ENCODE measurements around the gene FLT4.

FLT4 gene

GRCh38 chr5:180590543-180591310, 58.7 kb downstream of the FLT4 start:
- no peak for DNase-seq (ENCODE audit: low read depth)

DNA sequence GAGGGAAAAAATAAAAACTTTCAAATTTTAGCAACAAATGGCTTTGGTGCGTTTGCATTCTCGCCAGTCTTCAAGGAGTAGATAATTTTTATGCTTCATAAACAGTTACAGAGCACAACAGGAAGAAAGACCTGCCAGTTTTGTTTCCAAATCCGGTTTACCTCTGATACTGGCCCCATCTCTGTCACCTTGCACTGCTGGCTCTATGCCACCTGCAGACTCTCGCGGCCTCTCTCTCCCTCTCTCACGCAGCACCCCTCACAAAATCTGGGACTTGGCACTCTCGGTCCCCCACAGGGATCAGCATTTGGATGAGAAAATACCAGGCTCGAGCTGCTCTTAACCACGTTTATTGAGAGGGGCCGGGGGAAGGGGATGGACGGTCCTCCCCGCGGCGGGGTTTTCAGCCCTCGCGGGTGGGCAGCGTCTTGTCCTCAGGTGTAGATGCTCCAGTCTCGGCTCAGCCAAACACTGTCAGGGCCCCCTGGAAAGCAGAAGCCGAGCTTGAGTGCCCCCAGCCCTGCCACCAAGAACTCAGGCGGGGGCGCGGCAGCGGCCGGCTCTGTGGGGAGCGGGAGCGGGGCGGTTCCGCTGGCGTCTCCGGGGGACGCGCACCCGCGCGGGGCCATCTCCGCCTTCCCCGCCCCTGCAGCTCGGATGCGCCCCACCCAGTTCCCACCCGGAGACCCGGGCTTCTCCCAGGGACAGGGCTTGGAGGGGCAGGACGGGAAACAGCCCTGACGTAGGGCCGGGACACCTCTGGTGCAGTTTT, 59.4 kb downstream of the FLT4 start:
- no peak for DNase-seq (ENCODE audit: low read depth)

- DNase-seq (ENCODE audit: low read depth), result no peak
These were observed 62.5 kb downstream of the FLT4 start for GRCh38 chr5:180586870-180587269.

DNA sequence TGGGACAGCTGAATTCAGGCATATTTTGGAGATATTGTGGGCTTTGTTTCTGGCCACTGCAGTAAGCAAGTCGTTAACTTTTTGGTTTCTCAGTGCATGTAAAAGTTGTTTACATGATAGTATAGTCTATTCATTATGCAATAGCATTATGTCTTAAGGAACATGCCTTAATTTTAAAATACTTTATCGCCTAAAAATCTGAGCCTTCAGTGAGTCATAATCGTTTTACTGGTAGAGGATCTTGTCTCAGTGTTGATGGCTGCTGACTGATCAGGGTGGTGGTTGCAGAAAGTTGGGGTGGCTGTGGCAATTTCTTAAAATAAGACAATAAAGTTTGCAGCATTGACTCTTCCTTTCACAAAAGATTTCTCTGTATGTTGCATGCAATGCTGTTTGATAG, 63.2 kb downstream of the FLT4 start:
- DNase-seq (ENCODE audit: low read depth), result no peak

- no peak for DNase-seq (ENCODE audit: low read depth)
These were observed 65.7 kb downstream of the FLT4 start for GRCh38 chr5:180583738-180584137.

GRCh38 chr5:180580681-180581080, 68.7 kb downstream of the FLT4 start:
- DNase-seq (ENCODE audit: low read depth), result no peak

GRCh38 chr5:180575571-180575970, 73.8 kb downstream of the FLT4 start:
- DNase-seq (ENCODE audit: low read depth), result no peak

DNA sequence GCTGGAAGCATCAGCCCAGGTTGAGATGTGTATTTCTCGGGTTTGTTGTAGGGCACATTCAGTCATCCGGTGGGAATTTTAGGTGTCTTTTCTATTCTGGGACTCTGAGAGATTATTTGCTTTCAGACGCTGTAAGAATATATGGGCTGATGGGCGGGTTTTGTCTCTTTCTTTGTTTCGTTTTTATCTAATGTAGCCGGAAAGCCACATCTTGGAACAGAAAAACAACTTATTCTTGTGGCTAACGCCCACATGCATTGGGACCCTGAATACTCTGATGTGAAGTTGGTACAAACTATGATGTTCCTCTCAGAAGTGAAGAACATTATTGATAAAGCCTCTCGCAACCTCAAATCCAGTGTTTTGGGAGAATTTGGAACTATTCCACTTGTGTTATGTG, 80.5 kb downstream of the FLT4 start:
- DNase-seq (ENCODE audit: low read depth), result no peak

- no peak for DNase-seq (ENCODE audit: low read depth)
These were observed 85.4 kb downstream of the FLT4 start for GRCh38 chr5:180563994-180564393.

DNA sequence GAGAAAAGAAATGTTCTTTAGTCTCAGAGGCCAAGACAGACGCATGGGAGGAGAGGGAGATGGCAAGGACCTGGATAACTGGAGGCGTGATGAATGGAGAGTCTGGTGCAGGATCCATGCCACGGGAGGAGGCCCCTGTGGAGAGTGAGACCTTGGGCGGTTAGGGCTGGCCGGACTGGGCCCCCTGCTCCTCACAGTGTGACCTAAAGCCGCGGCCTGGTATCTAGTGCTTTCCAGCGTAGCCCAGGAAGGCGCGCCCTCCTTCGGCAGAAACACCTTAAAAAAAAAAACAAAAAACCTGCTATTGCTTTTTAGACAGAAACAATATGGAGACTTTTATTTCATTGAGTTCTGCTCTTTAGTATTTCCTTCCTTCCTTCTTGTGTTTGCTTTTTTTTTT, 91.2 kb downstream of the FLT4 start:
- DNase-seq (ENCODE audit: low read depth), result no peak

DNA sequence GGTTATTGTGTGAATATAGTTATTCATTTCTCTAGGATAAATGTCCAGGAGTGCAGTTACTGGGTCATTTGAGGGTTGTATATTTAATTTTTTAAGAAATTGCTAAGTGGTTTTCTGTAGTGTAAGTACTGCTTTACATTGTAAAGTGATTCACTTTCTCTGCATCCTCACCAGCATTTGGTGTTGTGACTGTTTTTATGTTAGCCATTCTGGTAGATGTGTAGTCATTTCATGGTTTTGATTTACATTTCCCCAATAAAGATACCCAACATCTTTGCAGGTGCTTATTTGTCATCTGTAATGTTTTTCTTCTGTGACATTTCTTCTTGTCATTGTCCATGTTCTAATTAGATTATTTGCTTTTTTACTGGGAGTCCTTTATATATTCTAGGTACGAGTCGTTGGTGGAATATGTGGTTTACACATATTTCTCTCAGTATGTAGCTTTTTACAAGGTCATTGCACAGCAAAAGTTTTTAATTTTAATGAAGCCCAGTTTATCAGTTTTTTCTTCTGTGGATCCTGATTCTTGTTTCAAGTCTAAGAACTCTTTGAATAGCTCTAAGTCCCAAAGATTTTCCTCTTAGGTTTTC, 92.1 kb downstream of the FLT4 start:
- DNase-seq (ENCODE audit: low read depth), result no peak

- DNase-seq (ENCODE audit: low read depth), result no peak
These were observed 94.1 kb downstream of the FLT4 start for GRCh38 chr5:180555168-180555921.

DNA sequence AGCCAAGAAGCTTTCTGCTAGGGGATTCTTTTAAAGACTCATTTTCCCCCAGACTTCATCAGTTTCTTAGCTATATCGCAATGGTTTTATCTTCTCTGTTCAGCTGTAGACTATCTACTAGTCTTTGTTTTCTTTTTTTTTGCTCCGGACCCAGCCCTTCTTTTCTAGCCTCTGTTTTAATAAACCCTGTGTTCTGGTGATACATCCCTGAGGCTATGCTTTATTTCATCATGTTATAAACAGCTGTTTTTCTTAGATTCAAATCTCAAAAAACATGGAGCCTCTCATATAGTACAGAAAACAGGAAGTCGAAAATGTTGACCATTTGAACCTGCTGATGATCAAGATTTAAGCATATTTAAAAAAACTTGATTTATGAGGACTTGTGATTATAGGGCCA, 95.9 kb downstream of the FLT4 start:
- no peak for DNase-seq (ENCODE audit: low read depth)
